NCI-H345 treated with DMSO at 0.1 percent for 48 hours (cell line): ENCODE measurements around the gene PRM2.

ENCODE experiments used
- DNase-seq: peaks from one replicate; lab custom pipeline; 2025; ENCODE audit not compliant: unreplicated experiment; lab: John Stamatoyannopoulos, UW

Gene PRM2

GRCh38 chr16:11229906-11230305 is 46.4 kb downstream of the PRM2 start:
- no peak for DNase-seq

- DNase-seq = no peak
Observed at GRCh38 chr16:11229432-11229831, 46.8 kb downstream of the PRM2 start.

GRCh38 chr16:11225677-11226549 is 50.4 kb downstream of the PRM2 start:
- no peak for DNase-seq
